GM12872 (cell line): Measurements from ENCODE around the gene TAAR6.

ENCODE experiments used
- TF ChIP-seq, protein P1 (sequence below): IDR thresholded peaks from 3 replicates; pipeline ENCODE4 v1.5.1; 2011; ENCODE audit warnings: low read depth, mild to moderate bottlenecking, low read length, moderate library complexity; ENCODE audit not compliant: insufficient read depth

TAAR6 gene

DNA sequence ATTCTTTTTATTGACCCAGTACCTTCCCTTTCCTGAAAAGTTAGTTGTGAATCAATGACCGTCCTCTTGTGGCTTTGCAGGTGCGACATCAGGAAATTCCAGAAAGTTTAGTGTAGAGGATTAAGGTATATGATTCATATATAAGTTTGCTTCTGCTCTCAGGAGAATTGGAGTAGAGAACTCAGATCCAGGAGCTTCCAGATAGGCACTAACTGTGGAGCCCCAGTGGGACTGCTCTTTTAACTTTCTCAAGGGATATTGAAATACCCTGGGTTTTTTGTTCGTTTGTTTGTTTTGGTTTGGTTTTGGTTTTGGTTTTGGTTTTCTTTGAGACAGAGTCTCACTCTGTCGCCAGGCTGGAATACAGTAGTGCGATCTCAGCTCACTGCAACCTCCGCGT is 44.4 kb downstream of the TAAR6 start:
- TF ChIP-seq, protein P1, sequence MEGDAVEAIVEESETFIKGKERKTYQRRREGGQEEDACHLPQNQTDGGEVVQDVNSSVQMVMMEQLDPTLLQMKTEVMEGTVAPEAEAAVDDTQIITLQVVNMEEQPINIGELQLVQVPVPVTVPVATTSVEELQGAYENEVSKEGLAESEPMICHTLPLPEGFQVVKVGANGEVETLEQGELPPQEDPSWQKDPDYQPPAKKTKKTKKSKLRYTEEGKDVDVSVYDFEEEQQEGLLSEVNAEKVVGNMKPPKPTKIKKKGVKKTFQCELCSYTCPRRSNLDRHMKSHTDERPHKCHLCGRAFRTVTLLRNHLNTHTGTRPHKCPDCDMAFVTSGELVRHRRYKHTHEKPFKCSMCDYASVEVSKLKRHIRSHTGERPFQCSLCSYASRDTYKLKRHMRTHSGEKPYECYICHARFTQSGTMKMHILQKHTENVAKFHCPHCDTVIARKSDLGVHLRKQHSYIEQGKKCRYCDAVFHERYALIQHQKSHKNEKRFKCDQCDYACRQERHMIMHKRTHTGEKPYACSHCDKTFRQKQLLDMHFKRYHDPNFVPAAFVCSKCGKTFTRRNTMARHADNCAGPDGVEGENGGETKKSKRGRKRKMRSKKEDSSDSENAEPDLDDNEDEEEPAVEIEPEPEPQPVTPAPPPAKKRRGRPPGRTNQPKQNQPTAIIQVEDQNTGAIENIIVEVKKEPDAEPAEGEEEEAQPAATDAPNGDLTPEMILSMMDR: no peak

DNA sequence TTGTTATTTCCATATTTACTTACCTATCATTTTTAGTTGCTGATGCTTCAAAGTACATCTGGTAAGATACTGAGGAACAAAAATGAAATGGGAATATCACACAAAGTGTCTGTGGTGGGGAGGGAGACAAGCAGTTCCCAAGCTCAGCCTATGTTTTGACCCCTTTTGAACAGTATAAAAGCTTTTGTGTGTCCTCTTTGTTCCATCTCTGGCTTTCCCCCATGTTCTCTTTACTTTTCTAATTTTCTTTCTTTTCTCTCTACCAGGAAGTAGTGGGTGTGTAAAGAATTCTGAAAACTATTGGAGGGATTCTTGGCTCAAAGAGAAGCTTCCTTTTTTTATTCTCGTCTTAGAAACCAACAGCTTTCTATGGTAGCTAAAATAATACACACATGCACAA is 46.6 kb downstream of the TAAR6 start:
- TF ChIP-seq, protein P1: no peak
